Measurements from ENCODE around the gene DLGAP3. TPM values are rescaled to one million over a fixed set of nuclear protein-coding genes. Genes with fewer than 3 reads are reported as not detected.

DLGAP3 gene
- total RNA-seq, 4 donors from 2014 or later, result 0.18 to 0.19 TPM; not detected in 2

DNA sequence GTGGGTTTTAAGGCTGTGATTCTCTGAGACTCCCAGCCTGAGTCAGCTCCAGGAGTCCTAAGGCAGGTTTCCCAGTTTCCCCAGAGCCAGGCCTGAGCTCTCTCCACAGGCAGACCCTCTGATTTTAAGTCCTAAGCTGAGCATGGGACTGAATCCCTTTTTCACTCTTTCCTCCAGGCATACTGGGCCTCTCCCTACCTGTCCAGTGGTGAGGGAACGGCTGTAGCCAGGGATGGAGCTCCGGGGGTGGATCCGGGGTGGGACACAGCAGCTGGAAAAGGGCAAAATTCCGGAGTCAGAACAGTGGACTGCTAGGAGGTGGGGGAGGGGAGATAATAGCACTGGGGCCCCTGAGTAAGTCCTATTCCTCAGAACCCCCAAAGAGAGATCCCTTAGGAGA lies 30.0 kb downstream of the DLGAP3 start:
- Histone ChIP-seq H3K4me3 (no peak overlapping the region), H3K4me1 (no peaks in the 10 kb centered on the region), H3K27me3 (peaks cover 0 to 30% (median 0%) of the 10 kb centered on the region in 4 donors), H3K9me3 (no peaks in the 10 kb centered on the region), H3K36me3 (no peaks in the 10 kb centered on the region), H3K27ac (no peak overlapping the region)
- TF ChIP-seq POLR2A (IDR thresholded peaks at IDR 0.05), result no peak
- TF ChIP-seq, protein P1, sequence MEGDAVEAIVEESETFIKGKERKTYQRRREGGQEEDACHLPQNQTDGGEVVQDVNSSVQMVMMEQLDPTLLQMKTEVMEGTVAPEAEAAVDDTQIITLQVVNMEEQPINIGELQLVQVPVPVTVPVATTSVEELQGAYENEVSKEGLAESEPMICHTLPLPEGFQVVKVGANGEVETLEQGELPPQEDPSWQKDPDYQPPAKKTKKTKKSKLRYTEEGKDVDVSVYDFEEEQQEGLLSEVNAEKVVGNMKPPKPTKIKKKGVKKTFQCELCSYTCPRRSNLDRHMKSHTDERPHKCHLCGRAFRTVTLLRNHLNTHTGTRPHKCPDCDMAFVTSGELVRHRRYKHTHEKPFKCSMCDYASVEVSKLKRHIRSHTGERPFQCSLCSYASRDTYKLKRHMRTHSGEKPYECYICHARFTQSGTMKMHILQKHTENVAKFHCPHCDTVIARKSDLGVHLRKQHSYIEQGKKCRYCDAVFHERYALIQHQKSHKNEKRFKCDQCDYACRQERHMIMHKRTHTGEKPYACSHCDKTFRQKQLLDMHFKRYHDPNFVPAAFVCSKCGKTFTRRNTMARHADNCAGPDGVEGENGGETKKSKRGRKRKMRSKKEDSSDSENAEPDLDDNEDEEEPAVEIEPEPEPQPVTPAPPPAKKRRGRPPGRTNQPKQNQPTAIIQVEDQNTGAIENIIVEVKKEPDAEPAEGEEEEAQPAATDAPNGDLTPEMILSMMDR (IDR thresholded peaks at IDR 0.05), result no peak
- intact Hi-C loops (cut with DNase I), result no loop called here
- 71% methylated on average over 1 of the region's 4 CpGs; no CpG with 5 or more reads in 1 of the 2 donors for WGBS, 2 donors
- DNase-seq, result no peak

DNA sequence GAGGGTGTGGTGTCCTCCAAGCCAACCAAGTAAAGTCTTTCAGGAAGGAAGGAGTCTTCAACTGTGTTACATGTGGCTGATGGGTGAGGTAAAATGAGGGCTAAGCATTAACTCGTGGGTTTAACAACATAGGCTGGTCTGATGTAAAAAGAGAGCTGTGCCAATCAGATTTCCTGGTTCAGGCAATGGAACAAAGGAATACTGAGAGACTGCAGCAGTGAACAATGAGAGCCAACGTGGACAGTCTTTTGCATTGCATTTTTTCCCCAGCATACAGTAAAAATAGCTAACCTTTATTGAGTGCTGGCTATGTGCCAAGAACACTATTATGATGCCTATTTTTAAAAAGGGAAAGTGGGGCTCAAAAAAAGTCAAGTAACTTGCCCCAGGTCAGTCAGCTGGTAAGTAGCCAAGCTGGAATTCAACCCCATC lies 31.1 kb downstream of the DLGAP3 start:
- 14 to 15% methylated on average over 2 of the region's 2 CpGs for WGBS, 2 donors
- no peak for DNase-seq
- intact Hi-C loops (cut with DNase I), result no loop called here

DNA sequence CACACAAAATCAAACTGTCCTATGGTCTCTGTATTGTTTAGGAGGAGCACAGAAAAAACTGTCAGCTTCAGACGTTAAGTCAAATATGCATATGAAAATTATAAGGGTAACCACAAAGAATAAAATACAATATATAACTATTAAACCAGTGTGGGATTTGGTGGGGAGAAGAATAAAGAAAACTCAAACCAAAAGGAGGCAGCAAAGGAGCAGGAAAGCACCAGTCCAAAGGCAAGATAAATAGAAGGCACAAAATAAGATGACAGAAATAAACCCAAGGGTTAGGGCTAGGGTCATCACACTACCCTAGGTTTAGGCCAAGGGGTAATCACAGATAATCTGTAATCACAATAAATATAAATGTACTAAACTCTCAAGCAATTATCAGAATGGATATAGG lies 32.8 kb downstream of the DLGAP3 start:
- peaks cover 0 to 9% (median 0%) of the 10 kb centered on the region in 3 donors for H3K9me3 ChIP-seq
- no peak overlapping the region for H3K27ac ChIP-seq
- DNase-seq, result no peak
- 36 to 60% methylated on average over 1 of the region's 1 CpG for WGBS, 2 donors
- no peak for TF ChIP-seq POLR2A (IDR thresholded peaks at IDR 0.05)
- TF ChIP-seq, protein P1 (IDR thresholded peaks at IDR 0.05), result no peak
- peaks cover 0 to 17% (median 0%) of the 10 kb centered on the region in 4 donors for H3K27me3 ChIP-seq
- intact Hi-C loops (cut with DNase I), result no loop called here
- no peaks in the 10 kb centered on the region for H3K4me1 ChIP-seq
- H3K36me3 ChIP-seq, result no peaks in the 10 kb centered on the region
- no peak overlapping the region for H3K4me3 ChIP-seq

More for the DNA sequence above, 31.1 kb downstream of the DLGAP3 start:
- peaks cover 0 to 30% (median 0%) of the 10 kb centered on the region in 4 donors for H3K27me3 ChIP-seq
- no peak for TF ChIP-seq POLR2A (IDR thresholded peaks at IDR 0.05)
- TF ChIP-seq, protein P1 (IDR thresholded peaks at IDR 0.05), result no peak
- H3K27ac ChIP-seq, result no peak overlapping the region
- no peaks in the 10 kb centered on the region for H3K4me1 ChIP-seq
- H3K4me3 ChIP-seq, result no peak overlapping the region
- no peaks in the 10 kb centered on the region for H3K36me3 ChIP-seq
- peaks cover 0 to 4% (median 0%) of the 10 kb centered on the region in 3 donors for H3K9me3 ChIP-seq

DNA sequence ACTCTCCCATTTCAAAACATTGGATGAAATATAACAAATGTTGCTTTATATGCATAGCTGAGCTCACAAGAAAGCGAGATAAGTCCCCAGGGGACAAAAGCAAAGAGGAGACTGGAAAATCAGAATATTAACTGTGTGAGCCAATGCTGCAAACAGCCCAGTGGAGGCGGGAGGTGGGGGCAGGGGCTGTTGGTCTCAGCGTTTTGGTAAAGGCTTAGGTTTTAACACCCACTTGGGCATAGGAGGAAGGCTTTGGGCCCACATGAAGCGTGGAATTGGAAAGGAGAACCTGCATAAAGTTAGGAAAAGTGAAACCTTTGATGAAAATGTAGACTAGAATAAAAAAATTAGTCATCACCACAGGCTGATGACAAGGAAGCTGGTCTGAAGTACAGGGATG lies 39.7 kb downstream of the DLGAP3 start:
- H3K4me1 ChIP-seq, result peaks cover 7 to 16% (median 14%) of the 10 kb centered on the region in 3 donors
- intact Hi-C loops (cut with DNase I), result no loop called here
- WGBS, 2 donors, result 40 to 50% methylated on average over 4 of the region's 4 CpGs
- no peak for DNase-seq
- H3K27me3 ChIP-seq, result peaks cover 0 to 64% (median 10%) of the 10 kb centered on the region in 4 donors
- no peak overlapping the region for H3K4me3 ChIP-seq
- H3K27ac ChIP-seq, result no peak overlapping the region
- H3K36me3 ChIP-seq, result no peaks in the 10 kb centered on the region
- TF ChIP-seq, protein P1 (IDR thresholded peaks at IDR 0.05), result no peak
- no peak for TF ChIP-seq POLR2A (IDR thresholded peaks at IDR 0.05)
- H3K9me3 ChIP-seq, result peaks cover 0 to 9% (median 0%) of the 10 kb centered on the region in 3 donors

DNA sequence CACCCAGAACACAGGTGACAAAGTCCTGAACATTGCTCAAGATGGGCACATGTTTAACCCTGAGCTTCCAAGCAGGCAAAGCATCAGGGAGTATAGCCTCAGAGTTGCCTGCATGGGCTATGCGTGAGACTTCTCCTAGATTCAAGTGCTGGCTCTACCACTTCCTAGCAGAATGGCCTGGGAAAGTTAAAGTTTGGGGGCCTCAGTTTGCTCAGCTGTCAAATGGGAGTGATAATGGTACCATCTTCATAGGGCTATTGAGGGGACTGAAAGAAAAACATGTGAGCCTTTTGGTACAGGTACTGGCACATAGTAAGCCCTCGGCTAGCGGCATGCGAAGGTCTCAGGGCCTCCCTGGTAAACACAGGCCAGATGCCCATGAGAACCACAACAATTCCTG lies 41.9 kb downstream of the DLGAP3 start:
- no peak overlapping the region for H3K4me3 ChIP-seq
- TF ChIP-seq, protein P1 (IDR thresholded peaks at IDR 0.05), result no peak
- TF ChIP-seq POLR2A (IDR thresholded peaks at IDR 0.05), result no peak
- peaks cover 0 to 85% (median 10%) of the 10 kb centered on the region in 4 donors for H3K27me3 ChIP-seq
- intact Hi-C loops (cut with DNase I), result no loop called here
- H3K9me3 ChIP-seq, result peaks cover 0 to 4% (median 0%) of the 10 kb centered on the region in 3 donors
- H3K27ac ChIP-seq, result no peak overlapping the region
- 93 to 96% methylated on average over 3 to 4 of the region's 4 CpGs for WGBS, 2 donors
- H3K36me3 ChIP-seq, result no peaks in the 10 kb centered on the region
- H3K4me1 ChIP-seq, result peaks cover 7 to 16% (median 14%) of the 10 kb centered on the region in 3 donors
- DNase-seq, result no peak
